Esophagus muscularis mucosa (tissue), 4 donors: ENCODE results near the gene SNAP23. TPM values are rescaled to one million over a fixed set of nuclear protein-coding genes. Genes with fewer than 3 reads are reported as not detected.

Experiments used
- DNase-seq: peaks from one replicate; pipeline ENCODE4 v3.0.0-alpha.2; 2017; ENCODE audit errors: extremely low spot score
- H3K27ac ChIP-seq, 4 donors: fragments of 200-600 bp; sonication (generic); replicated peaks in 1 of 4; 1 replicate in 3 of 4; 2 replicates in 1 of 4; pipeline ENCODE4 v1.5.1; 2016 to 2019; ENCODE audit warnings: mild to moderate bottlenecking in 1 of 4
- H3K27me3 ChIP-seq, 4 donors: fragments of 200-600 bp; sonication (generic); one replicate each; pipeline versions ENCODE4 v1.5.1 to v1.6.0; 2016 to 2019
- H3K36me3 ChIP-seq, 4 donors: fragments of 200-600 bp; sonication (generic); one replicate each; pipeline ENCODE4 v1.5.1; 2016 to 2019
- H3K4me1 ChIP-seq, 4 donors: fragments of 200-600 bp; sonication (generic); one replicate each; pipeline ENCODE4 v1.5.1; 2016 to 2019
- H3K4me3 ChIP-seq, 4 donors: fragments of 200-600 bp; sonication (generic); 1 replicate in 2 of 4; 2 replicates in 2 of 4; pipeline ENCODE4 v1.5.1; 2016 to 2019; ENCODE audit warnings: mild to moderate bottlenecking in 4 of 4, moderate library complexity in 1 of 4
- H3K9me3 ChIP-seq, 4 donors: fragments of 200-600 bp; sonication (generic); 1 replicate in 3 of 4; 2 replicates in 1 of 4; pipeline ENCODE4 v1.5.1; 2016 to 2019
- EP300 ChIP-seq: sonication (generic); formaldehyde crosslinking; IDR thresholded peaks from one replicate; pipeline ENCODE4 v1.6.1; 2017; ENCODE audit warnings: antibody characterized with exemption
- POLR2A ChIP-seq: fragments of 450-650 bp; IDR thresholded peaks from one replicate; pipeline ENCODE4 v1.6.1; 2017; ENCODE audit warnings: antibody characterized with exemption, moderate library complexity, mild to moderate bottlenecking, low read depth
- POLR2AphosphoS5 ChIP-seq, 2 donors: sonication (generic); formaldehyde crosslinking; IDR thresholded peaks; one replicate each; pipeline ENCODE4 v1.6.1; 2017; ENCODE audit warnings: antibody characterized with exemption in 2 of 2
- WGBS: methylation state at CpG from one replicate; pipeline ENCODE4 v1.1.5; 2018; 5-methylcytosine and 5-hydroxymethylcytosine counted together
- intact Hi-C: fragments of 100-400 bp; cut with DNase I; formaldehyde crosslinking; loops from one replicate; pipeline ENCODE4 v1.15.1; 2023
- total RNA-seq, 4 donors: library from RNA; depleted of rRNA; stranded (reverse); fragments of >200 nt; gene quantifications; one replicate each; pipeline versions ENCODE4 v1.1.0 to v1.2.1, GENCODE V29; 2016
- TF ChIP-seq, protein P1 (sequence below), 3 experiments: fragments of 200-600 bp in 2 of 3; fragments of 450-650 bp in 1 of 3; sonication (generic) in 2 of 3; IDR thresholded peaks; one replicate each; pipeline ENCODE4 v1.5.1; 2017 to 2019; ENCODE audit warnings: antibody characterized with exemption in 3 of 3, mild to moderate bottlenecking in 2 of 3, moderate library complexity in 1 of 3

Gene SNAP23
- total RNA-seq, 4 donors from 2014 or later: 48.6 to 76.2 (median 55.1) TPM

DNA sequence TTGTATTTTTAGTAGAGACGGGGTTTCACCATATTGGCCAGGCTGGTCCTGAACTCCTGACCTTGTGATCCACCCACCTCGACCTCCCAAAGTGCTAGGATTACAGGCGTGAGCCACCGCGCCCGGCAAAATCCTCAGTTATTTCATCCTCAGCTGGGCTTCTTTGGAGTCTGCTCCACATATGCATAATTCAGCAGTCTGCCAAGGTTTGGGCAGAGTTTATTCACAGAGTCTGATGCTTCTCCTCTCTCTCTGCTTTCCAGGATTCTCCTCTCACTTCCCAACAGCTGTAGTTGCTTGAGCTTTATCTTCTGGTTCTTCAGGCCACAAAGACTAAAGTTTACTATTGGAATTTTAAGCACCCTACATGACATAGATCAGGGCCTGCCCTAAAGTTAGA, 12.7 kb upstream of the SNAP23 start:
- DNase-seq: no peak
- 95% methylated on average over 6 of the region's 6 CpGs for WGBS

DNA sequence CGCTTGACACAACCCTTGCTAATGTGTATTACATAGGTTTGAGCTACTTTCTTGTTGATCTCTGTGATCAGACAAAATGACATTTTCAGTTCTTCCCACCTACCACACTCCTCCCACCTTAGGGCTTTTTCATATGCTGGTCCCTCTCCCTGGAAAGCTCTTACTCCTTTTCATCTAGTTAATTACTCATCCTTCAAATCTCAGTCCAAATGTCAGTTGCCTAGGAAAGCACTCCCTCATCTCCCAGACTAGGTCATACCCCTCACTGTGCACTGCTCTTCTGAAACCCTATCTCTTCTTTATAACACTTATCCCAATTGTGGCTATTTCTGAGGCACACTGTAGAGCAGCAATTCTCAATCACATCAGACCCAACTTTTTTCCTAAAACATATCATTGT, 11.8 kb upstream of the SNAP23 start:
- TF ChIP-seq EP300 (no peak), POLR2A (no peak)
- TF ChIP-seq, protein P1, sequence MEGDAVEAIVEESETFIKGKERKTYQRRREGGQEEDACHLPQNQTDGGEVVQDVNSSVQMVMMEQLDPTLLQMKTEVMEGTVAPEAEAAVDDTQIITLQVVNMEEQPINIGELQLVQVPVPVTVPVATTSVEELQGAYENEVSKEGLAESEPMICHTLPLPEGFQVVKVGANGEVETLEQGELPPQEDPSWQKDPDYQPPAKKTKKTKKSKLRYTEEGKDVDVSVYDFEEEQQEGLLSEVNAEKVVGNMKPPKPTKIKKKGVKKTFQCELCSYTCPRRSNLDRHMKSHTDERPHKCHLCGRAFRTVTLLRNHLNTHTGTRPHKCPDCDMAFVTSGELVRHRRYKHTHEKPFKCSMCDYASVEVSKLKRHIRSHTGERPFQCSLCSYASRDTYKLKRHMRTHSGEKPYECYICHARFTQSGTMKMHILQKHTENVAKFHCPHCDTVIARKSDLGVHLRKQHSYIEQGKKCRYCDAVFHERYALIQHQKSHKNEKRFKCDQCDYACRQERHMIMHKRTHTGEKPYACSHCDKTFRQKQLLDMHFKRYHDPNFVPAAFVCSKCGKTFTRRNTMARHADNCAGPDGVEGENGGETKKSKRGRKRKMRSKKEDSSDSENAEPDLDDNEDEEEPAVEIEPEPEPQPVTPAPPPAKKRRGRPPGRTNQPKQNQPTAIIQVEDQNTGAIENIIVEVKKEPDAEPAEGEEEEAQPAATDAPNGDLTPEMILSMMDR (IDR thresholded peaks at IDR 0.05): no peak
- peaks cover 1 to 10% (median 5%) of the 10 kb centered on the region in 4 donors for H3K4me1 ChIP-seq
- no peak for DNase-seq
- H3K4me3 ChIP-seq: no peak overlapping the region
- H3K27ac ChIP-seq: no peak overlapping the region
- H3K36me3 ChIP-seq: no peaks in the 10 kb centered on the region
- H3K9me3 ChIP-seq: no peaks in the 10 kb centered on the region
- WGBS: 90% methylated on average over 1 of the region's 1 CpG
- H3K27me3 ChIP-seq: no peaks in the 10 kb centered on the region
- intact Hi-C loops: no loop called here

More for the DNA sequence above, 12.7 kb upstream of the SNAP23 start:
- Histone ChIP-seq H3K4me1 (peaks cover 0 to under 1% (median 0%) of the 10 kb centered on the region in 4 donors), H3K36me3 (no peaks in the 10 kb centered on the region), H3K4me3 (no peak overlapping the region), H3K27ac (no peak overlapping the region), H3K27me3 (no peaks in the 10 kb centered on the region), H3K9me3 (no peaks in the 10 kb centered on the region)
- intact Hi-C loops: no loop called here
- TF ChIP-seq, protein P1 (IDR thresholded peaks at IDR 0.05): no peak
- TF ChIP-seq POLR2A (no peak), POLR2AphosphoS5 (IDR thresholded peaks at IDR 0.05) (no peak), EP300 (no peak)

DNA sequence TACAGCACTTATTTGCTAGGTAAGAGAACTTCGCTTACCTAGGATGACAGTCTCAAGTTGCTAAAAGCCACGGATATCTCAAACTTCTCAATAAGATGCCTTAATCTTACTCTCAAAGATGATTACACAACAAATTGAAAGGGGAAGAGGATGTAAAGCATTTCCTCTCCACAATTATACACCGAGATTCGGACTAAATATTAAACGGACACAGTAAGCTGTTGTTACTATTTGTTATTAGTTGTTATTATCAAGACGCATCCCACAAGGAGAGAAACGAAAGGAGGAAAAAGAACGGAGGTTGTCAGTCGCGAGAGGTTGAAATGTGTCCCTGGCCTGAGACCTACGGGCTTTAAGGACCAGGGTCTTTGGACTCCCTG, 5.2 kb upstream of the SNAP23 start:
- Histone ChIP-seq H3K4me3 (peak overlapping the region; percentile 74 to 96 (median 90)), H3K4me1 (peaks cover 31 to 50% (median 44%) of the 10 kb centered on the region in 4 donors), H3K27me3 (no peaks in the 10 kb centered on the region), H3K36me3 (no peaks in the 10 kb centered on the region), H3K9me3 (no peaks in the 10 kb centered on the region), H3K27ac (peak overlapping the region; percentile 89 to 96 (median 92))
- 2% methylated on average over 11 of the region's 11 CpGs for WGBS
- TF ChIP-seq, protein P1 (IDR thresholded peaks at IDR 0.05): no peak
- TF ChIP-seq POLR2A (no peak), POLR2AphosphoS5 (IDR thresholded peaks at IDR 0.05) (no peak)
- no peak for DNase-seq
- intact Hi-C loops: no loop called here

DNA sequence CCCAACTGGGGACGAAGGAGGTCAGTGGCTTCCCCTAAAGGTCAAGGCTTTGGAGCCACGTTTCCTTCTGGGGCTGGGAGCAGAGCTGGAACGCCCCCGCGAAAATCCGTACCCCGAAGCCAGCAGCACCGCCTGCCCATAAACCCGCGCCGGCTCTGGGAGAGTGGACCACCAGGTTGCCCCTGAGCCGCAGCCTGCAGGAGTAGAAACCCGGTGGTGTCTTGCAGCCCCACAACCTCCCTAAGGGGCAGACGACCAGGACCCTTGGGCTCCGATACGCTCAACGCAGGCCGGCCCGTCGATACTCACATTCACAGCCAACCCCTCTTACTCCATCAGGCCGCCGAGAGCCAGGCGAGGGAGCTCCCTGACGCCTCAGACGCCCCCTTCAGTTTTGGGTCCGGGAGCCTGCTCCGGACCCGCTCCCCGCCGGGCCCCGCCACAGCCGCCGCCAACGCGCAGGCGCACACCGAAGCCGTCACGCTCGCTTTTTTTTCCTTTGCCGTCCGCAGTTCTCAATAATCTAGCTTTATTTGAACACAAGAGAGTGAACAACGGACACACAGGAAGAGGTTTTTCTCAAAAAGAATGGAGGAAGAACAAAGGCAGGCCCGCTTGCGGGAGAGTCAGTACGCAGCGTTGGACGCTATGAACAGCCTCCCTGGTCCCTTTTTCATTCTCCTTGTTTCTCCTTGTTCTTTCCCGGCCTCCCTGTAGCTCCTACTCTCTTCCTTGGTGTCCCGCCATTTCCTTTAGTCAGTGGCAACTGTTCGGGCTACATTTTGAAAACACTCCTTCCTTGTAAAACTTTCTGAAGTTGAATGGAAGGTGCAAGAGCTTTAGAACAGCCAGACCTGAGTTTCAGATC, 4.5 kb upstream of the SNAP23 start, which contains the start of gene ZNF106:
Gene ZNF106, minus strand, starts transcription at position 471 of the 868 bp plus-strand sequence. CDS start 18,852 bp downstream, outside the sequence.
- DNase-seq: peak; percentile 95
- Histone ChIP-seq H3K4me3 (peak within 1 kb of the TSS; percentile 74 to 96 (median 90)), H3K4me1 (peaks cover 31 to 51% (median 44%) of the 10 kb centered on the region in 4 donors), H3K36me3 (no peaks in the 10 kb centered on the region), H3K9me3 (no peaks in the 10 kb centered on the region), H3K27me3 (no peaks in the 10 kb centered on the region), H3K27ac (peak within 1 kb of the TSS; percentile 89 to 96 (median 92))
- TF ChIP-seq EP300 (no peak), POLR2A (peak; percentile 67), POLR2AphosphoS5 (IDR thresholded peaks at IDR 0.05) (peak; percentile 95 to 98)
- TF ChIP-seq, protein P1 (IDR thresholded peaks at IDR 0.05): peak in 1 of 3 experiments; percentile 17
- WGBS: under 1% methylated on average over 35 of the region's 51 CpGs
- intact Hi-C loops: no loop called here
